Neural cell (in vitro differentiated cells): ENCODE results near the gene CDK5R1. TPM values are rescaled to one million over a fixed set of nuclear protein-coding genes. Genes with fewer than 3 reads are reported as not detected.

ENCODE experiments used
- H2AFZ ChIP-seq: fragments of 200-600, 300-800 bp; sonication (generic), shearing (Covaris generic); 2 replicates; pipeline ENCODE4 v1.6.0; 2014; ENCODE audit warnings: low read depth, mild to moderate bottlenecking, antibody characterized with exemption, low read length, moderate library complexity
- H3F3A ChIP-seq: fragments of 200-600 bp; shearing (Covaris generic); 2 replicates; pipeline ENCODE4 v1.6.1; 2016; ENCODE audit warnings: mild to moderate bottlenecking, moderate library complexity, mixed read lengths, antibody characterized with exemption, low read length; ENCODE audit not compliant: insufficient read depth, poor library complexity, severe bottlenecking
- H3K27ac ChIP-seq: fragments of 200-600, 300-800 bp; sonication (generic), shearing (Covaris generic); 2 replicates; pipeline ENCODE4 v1.5.1; 2014; ENCODE audit warnings: mild to moderate bottlenecking, low read length, moderate library complexity
- H3K27me3 ChIP-seq: fragments of 300-800, 200-600 bp; sonication (generic), shearing (Covaris generic); 2 replicates; pipeline ENCODE4 v1.6.0; 2014; ENCODE audit warnings: mild to moderate bottlenecking, low read depth, low read length, moderate library complexity; ENCODE audit not compliant: insufficient read depth
- H3K36me3 ChIP-seq: fragments of 300-800, 200-600 bp; sonication (generic), shearing (Covaris generic); 2 replicates; pipeline ENCODE4 v1.5.1; 2014; ENCODE audit warnings: mild to moderate bottlenecking, antibody characterized with exemption, low read length, moderate library complexity; ENCODE audit not compliant: insufficient read depth
- H3K4me2 ChIP-seq: fragments of 300-800, 200-600 bp; sonication (generic), shearing (Covaris generic); 2 replicates; pipeline ENCODE4 v1.6.0; 2014; ENCODE audit warnings: mild to moderate bottlenecking, low read length
- H3K4me3 ChIP-seq: fragments of 300-800, 200-600 bp; sonication (generic), shearing (Covaris generic); 2 replicates; pipeline ENCODE4 v1.5.1; 2014; ENCODE audit warnings: mild to moderate bottlenecking, low read length, moderate library complexity
- H3K79me2 ChIP-seq: fragments of 200-600 bp; shearing (Covaris generic); replicated peaks from 2 replicates; pipeline ENCODE4 v1.6.0; 2014; ENCODE audit warnings: mild to moderate bottlenecking, low read length, moderate library complexity; ENCODE audit not compliant: insufficient read depth
- H3K9ac ChIP-seq: fragments of 300-800, 200-600 bp; sonication (generic), shearing (Covaris generic); 2 replicates; pipeline ENCODE4 v1.6.1; 2016; ENCODE audit warnings: mild to moderate bottlenecking, low read length, mixed read lengths
- H3K9me2 ChIP-seq: fragments of 200-600 bp; shearing (Covaris generic); 2 replicates; pipeline ENCODE4 v1.6.1; 2016; ENCODE audit warnings: mild to moderate bottlenecking, low read length, mixed read lengths; ENCODE audit not compliant: insufficient read depth
- H3K9me3 ChIP-seq: fragments of 200-600, 300-800 bp; sonication (generic), shearing (Covaris generic); 2 replicates; pipeline ENCODE4 v1.6.1; 2016; ENCODE audit warnings: mild to moderate bottlenecking, mixed run types, low read length, moderate library complexity, mixed read lengths
- H4K20me1 ChIP-seq: fragments of 200-600 bp; shearing (Covaris generic); 2 replicates; pipeline ENCODE4 v1.6.1; 2016; ENCODE audit warnings: mild to moderate bottlenecking, mixed run types; ENCODE audit not compliant: insufficient read depth
- CTCF ChIP-seq: fragments of 450-650 bp; IDR thresholded peaks from 2 replicates; pipeline ENCODE4 v1.5.1; 2014; ENCODE audit warnings: antibody characterized with exemption, mild to moderate bottlenecking, moderate library complexity; ENCODE audit not compliant: poor library complexity, severe bottlenecking
- EP300 ChIP-seq: fragments of 450-650 bp; conservative IDR thresholded peaks from 2 replicates; pipeline ENCODE4 v1.6.1; 2014; ENCODE audit warnings: antibody characterized with exemption, mild to moderate bottlenecking, moderate library complexity; ENCODE audit not compliant: poor library complexity, severe bottlenecking
- EZH2 ChIP-seq: fragments of 200-600, 300-800 bp; shearing (Covaris generic), sonication (generic); IDR thresholded peaks from 2 replicates; pipeline ENCODE4 v1.6.1; 2014; ENCODE audit warnings: antibody characterized with exemption, low read length, borderline replicate concordance, mild to moderate bottlenecking; ENCODE audit not compliant: insufficient read depth, poor library complexity, severe bottlenecking
- POLR2AphosphoS5 ChIP-seq: IDR thresholded peaks from 2 replicates; pipeline ENCODE4 v1.6.1; 2012
- RAD21 ChIP-seq: fragments of 450-650 bp; conservative IDR thresholded peaks from 2 replicates; pipeline ENCODE4 v1.6.1; 2014; ENCODE audit warnings: antibody characterized with exemption, mild to moderate bottlenecking, moderate library complexity
- SMC3 ChIP-seq: fragments of 450-650 bp; conservative IDR thresholded peaks from 2 replicates; pipeline ENCODE4 v1.6.1; 2014; ENCODE audit warnings: antibody characterized with exemption, mild to moderate bottlenecking, moderate library complexity; ENCODE audit not compliant: poor library complexity
- TAF1 ChIP-seq: IDR thresholded peaks from 2 replicates; pipeline ENCODE4 v1.6.1; 2012; ENCODE audit warnings: low read depth
- polyA plus RNA-seq: library from polyadenylated mRNA; depleted of rRNA; stranded (reverse); fragments of >200 nt; gene quantifications from 2 replicates; pipeline ENCODE4 v1.2.3, GENCODE V29; 2014
- small RNA-seq, 3 experiments: library from RNA; depleted of rRNA; stranded (forward); fragments of <200 nt; gene quantifications; one replicate each; pipeline ENCODE3, GENCODE V24; 2012
- TF ChIP-seq, protein P1 (sequence below): IDR thresholded peaks from 2 replicates; pipeline ENCODE4 v1.6.1; 2012; ENCODE audit warnings: borderline replicate concordance

CDK5R1 gene
- polyA plus RNA-seq, 1 donor from 2014 or later, result 199 TPM

GRCh38 chr17:32536736-32537643 lies 50.2 kb downstream of the CDK5R1 start:
- H3K79me2 ChIP-seq, result no peaks in the 10 kb centered on the region
- no peaks in the 10 kb centered on the region for H3K9me3 ChIP-seq
- H3K4me3 ChIP-seq, result no peak overlapping the region
- TF ChIP-seq, protein P1, sequence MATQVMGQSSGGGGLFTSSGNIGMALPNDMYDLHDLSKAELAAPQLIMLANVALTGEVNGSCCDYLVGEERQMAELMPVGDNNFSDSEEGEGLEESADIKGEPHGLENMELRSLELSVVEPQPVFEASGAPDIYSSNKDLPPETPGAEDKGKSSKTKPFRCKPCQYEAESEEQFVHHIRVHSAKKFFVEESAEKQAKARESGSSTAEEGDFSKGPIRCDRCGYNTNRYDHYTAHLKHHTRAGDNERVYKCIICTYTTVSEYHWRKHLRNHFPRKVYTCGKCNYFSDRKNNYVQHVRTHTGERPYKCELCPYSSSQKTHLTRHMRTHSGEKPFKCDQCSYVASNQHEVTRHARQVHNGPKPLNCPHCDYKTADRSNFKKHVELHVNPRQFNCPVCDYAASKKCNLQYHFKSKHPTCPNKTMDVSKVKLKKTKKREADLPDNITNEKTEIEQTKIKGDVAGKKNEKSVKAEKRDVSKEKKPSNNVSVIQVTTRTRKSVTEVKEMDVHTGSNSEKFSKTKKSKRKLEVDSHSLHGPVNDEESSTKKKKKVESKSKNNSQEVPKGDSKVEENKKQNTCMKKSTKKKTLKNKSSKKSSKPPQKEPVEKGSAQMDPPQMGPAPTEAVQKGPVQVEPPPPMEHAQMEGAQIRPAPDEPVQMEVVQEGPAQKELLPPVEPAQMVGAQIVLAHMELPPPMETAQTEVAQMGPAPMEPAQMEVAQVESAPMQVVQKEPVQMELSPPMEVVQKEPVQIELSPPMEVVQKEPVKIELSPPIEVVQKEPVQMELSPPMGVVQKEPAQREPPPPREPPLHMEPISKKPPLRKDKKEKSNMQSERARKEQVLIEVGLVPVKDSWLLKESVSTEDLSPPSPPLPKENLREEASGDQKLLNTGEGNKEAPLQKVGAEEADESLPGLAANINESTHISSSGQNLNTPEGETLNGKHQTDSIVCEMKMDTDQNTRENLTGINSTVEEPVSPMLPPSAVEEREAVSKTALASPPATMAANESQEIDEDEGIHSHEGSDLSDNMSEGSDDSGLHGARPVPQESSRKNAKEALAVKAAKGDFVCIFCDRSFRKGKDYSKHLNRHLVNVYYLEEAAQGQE, result no peak
- TF ChIP-seq CTCF (no peak), POLR2AphosphoS5 (no peak), TAF1 (no peak), SMC3 (no peak), RAD21 (no peak), EZH2 (no peak), EP300 (no peak)
- no peaks in the 10 kb centered on the region for H3F3A ChIP-seq
- H3K9me2 ChIP-seq, result no peaks in the 10 kb centered on the region
- no peak overlapping the region for H3K4me2 ChIP-seq
- no peak overlapping the region for H2AFZ ChIP-seq
- no peak overlapping the region for H3K27ac ChIP-seq
- no peaks in the 10 kb centered on the region for H4K20me1 ChIP-seq
- H3K27me3 ChIP-seq, result no peaks in the 10 kb centered on the region
- H3K9ac ChIP-seq, result no peak overlapping the region
- H3K36me3 ChIP-seq, result no peaks in the 10 kb centered on the region

Small RNAs within 50 kb of the gene (small RNA-seq; reads per million reads assigned to genes)
- 0 to 1.2 (median 0) reads per million in 3 experiments for gene RF00019

Other genes starting within 250 kb of the CDK5R1 start
- gene RHBDL3, start 221.2 kb upstream of the CDK5R1 start, polyA plus RNA-seq, result 0.25 and 0.50 TPM in 2 replicates
- gene C17orf75, start 144.8 kb upstream of the CDK5R1 start, polyA plus RNA-seq, result 68.7 and 77.0 TPM in 2 replicates
- 151 and 188 TPM in 2 replicates for gene ZNF207, start 136.8 kb upstream of the CDK5R1 start, polyA plus RNA-seq
- 43.9 and 54.1 TPM in 2 replicates for gene PSMD11, start 42.5 kb upstream of the CDK5R1 start, polyA plus RNA-seq